GM12875 (cell line): ENCODE results near the gene ASIC2.

Experiments used
- H3K4me3 ChIP-seq: one replicate; pipeline ENCODE4 v1.5.1; 2011; ENCODE audit warnings: low read depth, low read length, control low read depth
- CTCF ChIP-seq: IDR thresholded peaks from 2 replicates; pipeline ENCODE4 v1.5.1; 2011; ENCODE audit warnings: low read depth, mild to moderate bottlenecking, control low read depth, inconsistent platforms, low read length, moderate library complexity, borderline replicate concordance; ENCODE audit not compliant: insufficient read depth

The ASIC2 gene

GRCh38 chr17:33214996-33215395 lies 78.1 kb downstream of the ASIC2 start:
- H3K4me3 ChIP-seq, result no peak overlapping the region
- no peak for TF ChIP-seq CTCF

- TF ChIP-seq CTCF, result no peak
- no peak overlapping the region for H3K4me3 ChIP-seq
Observed at GRCh38 chr17:33210285-33210684, 82.8 kb downstream of the ASIC2 start.

- H3K4me3 ChIP-seq, result no peak overlapping the region
Observed at GRCh38 chr17:33209671-33210070, 83.4 kb downstream of the ASIC2 start.

GRCh38 chr17:33207231-33207630 lies 85.9 kb downstream of the ASIC2 start:
- no peak for TF ChIP-seq CTCF
- no peak overlapping the region for H3K4me3 ChIP-seq

More at GRCh38 chr17:33209671-33210070, 83.4 kb downstream of the ASIC2 start:
- TF ChIP-seq CTCF, result no peak

- no peak for TF ChIP-seq CTCF
- no peak overlapping the region for H3K4me3 ChIP-seq
Observed at GRCh38 chr17:33205552-33205951, 87.5 kb downstream of the ASIC2 start.

- H3K4me3 ChIP-seq, result no peak overlapping the region
Observed at GRCh38 chr17:33204701-33205100, 88.4 kb downstream of the ASIC2 start.

More at GRCh38 chr17:33204701-33205100, 88.4 kb downstream of the ASIC2 start:
- no peak for TF ChIP-seq CTCF
